Hindlimb muscle (tissue), 1 donor: Measurements from ENCODE around the gene MEI1. TPM values are rescaled to one million over a fixed set of nuclear protein-coding genes. Genes with fewer than 3 reads are reported as not detected.
"Not testable (repeated sequence)": the region's sequence is repeated elsewhere in the genome, so short reads cannot be mapped to it uniquely, and the experiment has no call there.

Experiments
- DNase-seq: peaks from one replicate; pipeline ENCODE4 v3.0.0-alpha.2; 2013
- polyA plus RNA-seq: library from polyadenylated mRNA; unstranded; fragments of 120-200 nt; gene quantifications from one replicate; pipeline ENCODE4 v1.2.1, GENCODE V29; 2013; ENCODE audit not compliant: insufficient read length

Gene MEI1
- 1.1 TPM for polyA plus RNA-seq

GRCh38 chr22:41699264-41700107 is at the start of gene MEI1:
Gene MEI1 (plus strand): TSS chr22:41699503. CDS start chr22:41699539, 36 bp downstream.
- peak; percentile 84 for DNase-seq

GRCh38 chr22:41650229-41650628 is 49.1 kb upstream of the MEI1 start:
- no peak for DNase-seq

GRCh38 chr22:41650821-41651220 is 48.5 kb upstream of the MEI1 start:
- no peak for DNase-seq

- no peak for DNase-seq
Observed at GRCh38 chr22:41654322-41654721, 45.0 kb upstream of the MEI1 start.

- DNase-seq: no peak
Observed at GRCh38 chr22:41656556-41656955, 42.7 kb upstream of the MEI1 start.

GRCh38 chr22:41657709-41658108 is 41.6 kb upstream of the MEI1 start:
- DNase-seq: no peak

GRCh38 chr22:41658869-41659268 is 40.4 kb upstream of the MEI1 start:
- no peak for DNase-seq

- no peak for DNase-seq
Observed at GRCh38 chr22:41659941-41660340, 39.4 kb upstream of the MEI1 start.

GRCh38 chr22:41660416-41660815 is 38.9 kb upstream of the MEI1 start:
- no peak for DNase-seq

- DNase-seq: no peak
Observed at GRCh38 chr22:41661088-41661487, 38.2 kb upstream of the MEI1 start.

- no peak for DNase-seq
Observed at GRCh38 chr22:41661713-41662112, 37.6 kb upstream of the MEI1 start.

- not testable (repeated sequence) for DNase-seq
Observed at GRCh38 chr22:41663594-41663993, 35.7 kb upstream of the MEI1 start.

- no peak for DNase-seq
Observed at GRCh38 chr22:41664490-41664889, 34.8 kb upstream of the MEI1 start.

- no peak for DNase-seq
Observed at GRCh38 chr22:41664951-41665350, 34.4 kb upstream of the MEI1 start.

- no peak for DNase-seq
Observed at GRCh38 chr22:41668971-41669911, 30.1 kb upstream of the MEI1 start.

GRCh38 chr22:41672096-41672495 is 27.2 kb upstream of the MEI1 start:
- not testable (repeated sequence) for DNase-seq

- no peak for DNase-seq
Observed at GRCh38 chr22:41672780-41673509, 26.4 kb upstream of the MEI1 start.

- DNase-seq: no peak
Observed at GRCh38 chr22:41674846-41675340, 24.4 kb upstream of the MEI1 start.

GRCh38 chr22:41676134-41676533 is 23.2 kb upstream of the MEI1 start:
- DNase-seq: no peak

GRCh38 chr22:41681616-41682015 is 17.7 kb upstream of the MEI1 start:
- no peak for DNase-seq

GRCh38 chr22:41682033-41682807 is 17.1 kb upstream of the MEI1 start:
- DNase-seq: peak; percentile 88

- no peak for DNase-seq
Observed at GRCh38 chr22:41683052-41683451, 16.3 kb upstream of the MEI1 start.
